Left ventricle myocardium inferior (tissue), 1 donor: ENCODE measurements around the gene ARHGAP1. TPM values are rescaled to one million over a fixed set of nuclear protein-coding genes. Genes with fewer than 3 reads are reported as not detected.

ENCODE experiments used
- DNase-seq: peaks from one replicate; pipeline ENCODE4 v3.0.0-alpha.2; 2020
- H3K27ac ChIP-seq: fragments of 200-600 bp; replicated peaks from 2 replicates; pipeline ENCODE4 v1.8.0; 2021
- H3K27me3 ChIP-seq: fragments of 200-600 bp; 2 replicates; pipeline ENCODE4 v1.8.0; 2021; ENCODE audit warnings: low read depth
- H3K36me3 ChIP-seq: fragments of 200-600 bp; 2 replicates; pipeline ENCODE4 v1.8.0; 2021
- H3K4me1 ChIP-seq: fragments of 200-600 bp; 2 replicates; pipeline ENCODE4 v1.8.0; 2021
- H3K4me3 ChIP-seq: fragments of 200-600 bp; 2 replicates; pipeline ENCODE4 v1.8.0; 2021; ENCODE audit warnings: mild to moderate bottlenecking, moderate library complexity
- H3K9me3 ChIP-seq: fragments of 200-600 bp; replicated peaks from 2 replicates; pipeline ENCODE4 v1.8.0; 2021
- intact Hi-C: fragments of 100-400 bp; cut with micrococcal nuclease; formaldehyde crosslinking; loops from one replicate; pipeline ENCODE4 v1.11.0; 2022
- total RNA-seq: library from RNA; stranded (reverse); fragmentation: NEBNext Ultra II Directional; extraction: Animal tissue kit (Norgen Biotek cat#: 25700); gene quantifications from one replicate; pipeline ENCODE4 v1.2.1, GENCODE V29; 2021
- TF ChIP-seq, protein P1 (sequence below): fragments of 200-600 bp; IDR thresholded peaks from 2 replicates; pipeline ENCODE4 v1.8.0; 2021; ENCODE audit warnings: antibody characterized with exemption, mild to moderate bottlenecking, borderline replicate concordance
- donor health status: DM: no; HTN: yes; CAD: no; lungs with severe emphysema.

Gene ARHGAP1
- total RNA-seq, 1 donor from 2014 or later: 101 TPM

DNA sequence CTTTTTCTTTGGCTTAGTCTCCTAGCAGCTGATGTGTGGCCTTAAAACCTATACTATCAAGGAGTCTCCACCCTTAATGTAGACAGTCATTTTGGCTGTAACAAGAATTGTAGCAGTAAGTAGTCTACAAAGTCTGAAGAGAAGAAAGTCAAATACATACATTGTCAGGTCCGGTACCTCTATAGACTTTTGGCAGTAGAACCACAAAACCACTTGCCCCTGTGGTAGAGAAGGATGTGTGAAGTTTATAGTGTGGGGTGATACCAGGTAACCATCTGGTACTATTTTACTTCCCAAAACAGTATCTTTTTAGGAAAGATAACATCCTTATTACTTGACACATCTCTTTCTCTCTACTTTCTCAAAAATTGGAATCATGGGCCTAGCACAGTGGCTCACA lies 67.9 kb downstream of the ARHGAP1 start:
- intact Hi-C loops: no loop called here
- Histone ChIP-seq H3K9me3 (no peaks in the 10 kb centered on the region), H3K36me3 (peaks cover 28% of the 10 kb centered on the region), H3K4me3 (no peak overlapping the region), H3K27me3 (no peaks in the 10 kb centered on the region), H3K27ac (no peak overlapping the region), H3K4me1 (peaks cover 11% of the 10 kb centered on the region)
- DNase-seq: no peak
- TF ChIP-seq, protein P1, sequence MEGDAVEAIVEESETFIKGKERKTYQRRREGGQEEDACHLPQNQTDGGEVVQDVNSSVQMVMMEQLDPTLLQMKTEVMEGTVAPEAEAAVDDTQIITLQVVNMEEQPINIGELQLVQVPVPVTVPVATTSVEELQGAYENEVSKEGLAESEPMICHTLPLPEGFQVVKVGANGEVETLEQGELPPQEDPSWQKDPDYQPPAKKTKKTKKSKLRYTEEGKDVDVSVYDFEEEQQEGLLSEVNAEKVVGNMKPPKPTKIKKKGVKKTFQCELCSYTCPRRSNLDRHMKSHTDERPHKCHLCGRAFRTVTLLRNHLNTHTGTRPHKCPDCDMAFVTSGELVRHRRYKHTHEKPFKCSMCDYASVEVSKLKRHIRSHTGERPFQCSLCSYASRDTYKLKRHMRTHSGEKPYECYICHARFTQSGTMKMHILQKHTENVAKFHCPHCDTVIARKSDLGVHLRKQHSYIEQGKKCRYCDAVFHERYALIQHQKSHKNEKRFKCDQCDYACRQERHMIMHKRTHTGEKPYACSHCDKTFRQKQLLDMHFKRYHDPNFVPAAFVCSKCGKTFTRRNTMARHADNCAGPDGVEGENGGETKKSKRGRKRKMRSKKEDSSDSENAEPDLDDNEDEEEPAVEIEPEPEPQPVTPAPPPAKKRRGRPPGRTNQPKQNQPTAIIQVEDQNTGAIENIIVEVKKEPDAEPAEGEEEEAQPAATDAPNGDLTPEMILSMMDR: no peak

- Histone ChIP-seq H3K9me3 (no peaks in the 10 kb centered on the region), H3K36me3 (peaks cover 32% of the 10 kb centered on the region), H3K27me3 (no peaks in the 10 kb centered on the region), H3K4me1 (peaks cover 11% of the 10 kb centered on the region), H3K4me3 (no peak overlapping the region), H3K27ac (no peak overlapping the region)
- no peak for DNase-seq
- TF ChIP-seq, protein P1: no peak
- intact Hi-C loops: no loop called here
Observed at GRCh38 chr11:46631676-46632075, 68.7 kb downstream of the ARHGAP1 start.

- DNase-seq: no peak
- Histone ChIP-seq H3K9me3 (no peaks in the 10 kb centered on the region), H3K27ac (no peak overlapping the region), H3K4me3 (no peak overlapping the region), H3K27me3 (no peaks in the 10 kb centered on the region), H3K4me1 (peaks cover 11% of the 10 kb centered on the region), H3K36me3 (peaks cover 46% of the 10 kb centered on the region)
- TF ChIP-seq, protein P1: no peak
- intact Hi-C loops: no loop called here
Observed at GRCh38 chr11:46630237-46630636, 70.2 kb downstream of the ARHGAP1 start.

GRCh38 chr11:46628961-46629360 lies 71.5 kb downstream of the ARHGAP1 start:
- peaks cover 57% of the 10 kb centered on the region for H3K36me3 ChIP-seq
- DNase-seq: no peak
- no peaks in the 10 kb centered on the region for H3K9me3 ChIP-seq
- no peak overlapping the region for H3K4me3 ChIP-seq
- H3K27ac ChIP-seq: no peak overlapping the region
- peaks cover 11% of the 10 kb centered on the region for H3K4me1 ChIP-seq
- TF ChIP-seq, protein P1: no peak
- intact Hi-C loops: no loop called here
- H3K27me3 ChIP-seq: no peaks in the 10 kb centered on the region

Other genes starting within 250 kb of the ARHGAP1 start
- gene AMBRA1, start 106.6 kb downstream of the ARHGAP1 start, total RNA-seq: 14.2 TPM
- gene HARBI1, start 83.4 kb downstream of the ARHGAP1 start, total RNA-seq: 4.8 TPM
- gene ATG13, start 83.1 kb downstream of the ARHGAP1 start, total RNA-seq: 42.1 TPM
- gene ZNF408, start 412 bp upstream of the ARHGAP1 start, total RNA-seq: 7.3 TPM
- not detected for gene F2, start 18.6 kb upstream of the ARHGAP1 start, total RNA-seq
- gene CKAP5, start 145.7 kb upstream of the ARHGAP1 start, total RNA-seq: 78.8 TPM
- 22.0 TPM for gene LRP4, start 217.9 kb upstream of the ARHGAP1 start, total RNA-seq
- 12.9 TPM for gene CSTPP1, start 236.1 kb upstream of the ARHGAP1 start, total RNA-seq